Left ventricle myocardium inferior (tissue), 1 donor: ENCODE measurements around the gene VGF. TPM values are rescaled to one million over a fixed set of nuclear protein-coding genes. Genes with fewer than 3 reads are reported as not detected.
"Not testable (repeated sequence)": the region's sequence is repeated elsewhere in the genome, so short reads cannot be mapped to it uniquely, and the experiment has no call there.

Experiments used
- DNase-seq: peaks from one replicate; pipeline ENCODE4 v3.0.0-alpha.2; 2020
- H3K27ac ChIP-seq: fragments of 200-600 bp; replicated peaks from 2 replicates; pipeline ENCODE4 v1.8.0; 2021
- H3K27me3 ChIP-seq: fragments of 200-600 bp; 2 replicates; pipeline ENCODE4 v1.8.0; 2021; ENCODE audit warnings: low read depth
- H3K36me3 ChIP-seq: fragments of 200-600 bp; 2 replicates; pipeline ENCODE4 v1.8.0; 2021
- H3K4me1 ChIP-seq: fragments of 200-600 bp; 2 replicates; pipeline ENCODE4 v1.8.0; 2021
- H3K4me3 ChIP-seq: fragments of 200-600 bp; 2 replicates; pipeline ENCODE4 v1.8.0; 2021; ENCODE audit warnings: mild to moderate bottlenecking, moderate library complexity
- H3K9me3 ChIP-seq: fragments of 200-600 bp; replicated peaks from 2 replicates; pipeline ENCODE4 v1.8.0; 2021
- intact Hi-C: fragments of 100-400 bp; cut with micrococcal nuclease; formaldehyde crosslinking; loops from one replicate; pipeline ENCODE4 v1.11.0; 2022
- total RNA-seq: library from RNA; stranded (reverse); fragmentation: NEBNext Ultra II Directional; extraction: Animal tissue kit (Norgen Biotek cat#: 25700); gene quantifications from one replicate; pipeline ENCODE4 v1.2.1, GENCODE V29; 2021
- TF ChIP-seq, protein P1 (sequence below): fragments of 200-600 bp; IDR thresholded peaks from 2 replicates; pipeline ENCODE4 v1.8.0; 2021; ENCODE audit warnings: antibody characterized with exemption, mild to moderate bottlenecking, borderline replicate concordance
- donor health status: DM: no; HTN: yes; CAD: no; lungs with severe emphysema.

The VGF gene
- total RNA-seq, 1 donor from 2014 or later, result not detected

DNA sequence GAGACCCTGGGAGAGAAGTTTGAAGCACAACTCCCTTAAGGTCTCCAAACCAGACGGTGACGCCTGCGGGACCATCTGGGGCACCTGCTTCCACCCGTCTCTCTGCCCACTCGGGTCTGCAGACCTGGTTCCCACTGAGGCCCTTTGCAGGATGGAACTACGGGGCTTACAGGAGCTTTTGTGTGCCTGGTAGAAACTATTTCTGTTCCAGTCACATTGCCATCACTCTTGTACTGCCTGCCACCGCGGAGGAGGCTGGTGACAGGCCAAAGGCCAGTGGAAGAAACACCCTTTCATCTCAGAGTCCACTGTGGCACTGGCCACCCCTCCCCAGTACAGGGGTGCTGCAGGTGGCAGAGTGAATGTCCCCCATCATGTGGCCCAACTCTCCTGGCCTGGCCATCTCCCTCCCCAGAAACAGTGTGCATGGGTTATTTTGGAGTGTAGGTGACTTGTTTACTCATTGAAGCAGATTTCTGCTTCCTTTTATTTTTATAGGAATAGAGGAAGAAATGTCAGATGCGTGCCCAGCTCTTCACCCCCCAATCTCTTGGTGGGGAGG, 27.6 kb downstream of the VGF start:
- H3K4me1 ChIP-seq, result peaks cover 18% of the 10 kb centered on the region
- peak overlapping the region; percentile 60 for H3K27ac ChIP-seq
- no peak for DNase-seq
- intact Hi-C loops, result loop anchor here (5.0 kb wide), 1 partner anchor 40 kb away; no protein-coding TSS in a partner anchor
- H3K4me3 ChIP-seq, result peak overlapping the region; percentile 33
- peaks cover 11% of the 10 kb centered on the region for H3K27me3 ChIP-seq
- no peaks in the 10 kb centered on the region for H3K9me3 ChIP-seq
- TF ChIP-seq, protein P1, sequence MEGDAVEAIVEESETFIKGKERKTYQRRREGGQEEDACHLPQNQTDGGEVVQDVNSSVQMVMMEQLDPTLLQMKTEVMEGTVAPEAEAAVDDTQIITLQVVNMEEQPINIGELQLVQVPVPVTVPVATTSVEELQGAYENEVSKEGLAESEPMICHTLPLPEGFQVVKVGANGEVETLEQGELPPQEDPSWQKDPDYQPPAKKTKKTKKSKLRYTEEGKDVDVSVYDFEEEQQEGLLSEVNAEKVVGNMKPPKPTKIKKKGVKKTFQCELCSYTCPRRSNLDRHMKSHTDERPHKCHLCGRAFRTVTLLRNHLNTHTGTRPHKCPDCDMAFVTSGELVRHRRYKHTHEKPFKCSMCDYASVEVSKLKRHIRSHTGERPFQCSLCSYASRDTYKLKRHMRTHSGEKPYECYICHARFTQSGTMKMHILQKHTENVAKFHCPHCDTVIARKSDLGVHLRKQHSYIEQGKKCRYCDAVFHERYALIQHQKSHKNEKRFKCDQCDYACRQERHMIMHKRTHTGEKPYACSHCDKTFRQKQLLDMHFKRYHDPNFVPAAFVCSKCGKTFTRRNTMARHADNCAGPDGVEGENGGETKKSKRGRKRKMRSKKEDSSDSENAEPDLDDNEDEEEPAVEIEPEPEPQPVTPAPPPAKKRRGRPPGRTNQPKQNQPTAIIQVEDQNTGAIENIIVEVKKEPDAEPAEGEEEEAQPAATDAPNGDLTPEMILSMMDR, result no peak
- H3K36me3 ChIP-seq, result no peaks in the 10 kb centered on the region

DNA sequence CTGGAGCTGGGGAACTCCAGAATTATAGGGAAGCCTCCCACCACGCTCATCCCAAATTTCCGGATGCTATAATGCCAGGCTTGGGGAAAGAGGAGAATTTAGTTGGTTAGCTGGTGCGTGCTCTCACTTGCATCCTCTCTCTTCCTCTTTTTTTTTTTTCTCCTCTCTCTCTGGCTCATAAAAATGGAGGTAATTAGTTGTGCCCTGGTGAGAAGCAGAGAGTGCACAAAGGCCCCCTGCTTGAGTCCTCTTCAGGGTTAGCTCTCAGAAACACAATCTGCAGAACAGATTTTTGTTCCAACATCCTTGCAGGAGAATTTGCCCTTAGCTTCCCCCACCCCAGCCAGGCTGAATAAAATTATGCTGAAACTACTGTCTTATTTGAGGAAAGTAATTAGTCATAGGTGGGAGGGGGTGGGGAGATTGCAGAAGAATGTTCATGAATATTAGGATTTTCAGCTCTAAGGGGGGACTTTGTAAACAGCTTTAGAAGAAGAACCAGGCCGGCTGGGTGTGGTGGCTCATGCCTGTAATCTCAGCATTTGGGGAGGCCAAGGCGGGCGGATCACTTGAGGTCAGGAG, 30.9 kb downstream of the VGF start:
- H3K4me1 ChIP-seq, result peaks cover 18% of the 10 kb centered on the region
- H3K27me3 ChIP-seq, result peaks cover 5% of the 10 kb centered on the region
- H3K9me3 ChIP-seq, result no peaks in the 10 kb centered on the region
- H3K4me3 ChIP-seq, result no peak overlapping the region
- DNase-seq, result no peak
- intact Hi-C loops, result no loop called here
- TF ChIP-seq, protein P1, result no peak
- no peak overlapping the region for H3K27ac ChIP-seq
- no peaks in the 10 kb centered on the region for H3K36me3 ChIP-seq

DNA sequence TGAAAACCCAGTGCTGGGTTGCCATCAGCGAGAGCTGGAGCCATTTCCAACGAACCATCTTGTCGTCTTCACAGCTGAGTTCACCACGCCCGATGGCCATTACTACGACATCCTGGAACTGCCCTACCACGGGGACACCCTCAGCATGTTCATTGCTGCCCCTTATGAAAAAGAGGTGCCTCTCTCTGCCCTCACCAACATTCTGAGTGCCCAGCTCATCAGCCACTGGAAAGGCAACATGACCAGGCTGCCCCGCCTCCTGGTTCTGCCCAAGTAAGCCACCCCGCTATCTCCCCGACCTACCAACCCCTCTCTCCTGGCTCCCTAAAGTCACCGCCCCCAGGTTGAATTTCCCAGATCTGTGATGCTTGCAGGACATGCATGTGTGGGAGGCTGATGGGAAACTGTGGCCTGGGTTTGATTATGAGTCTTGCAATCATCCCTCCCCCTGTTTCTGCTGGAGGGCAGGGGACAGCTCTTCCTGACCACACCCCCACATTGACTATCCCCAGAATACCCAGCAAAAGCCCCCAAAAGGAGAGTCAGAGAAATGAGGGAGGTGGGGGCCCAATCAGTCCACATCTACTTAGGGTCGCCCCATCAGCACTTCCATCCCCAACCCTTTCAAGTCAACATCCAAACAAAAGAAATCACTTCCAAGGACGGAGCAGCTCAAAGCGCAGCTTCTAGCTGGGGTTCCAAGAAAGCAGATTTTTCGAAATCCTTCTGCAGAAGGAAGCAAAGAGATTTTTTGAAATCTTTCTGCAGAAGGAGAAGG, 31.6 kb downstream of the VGF start:
- intact Hi-C loops, result no loop called here
- TF ChIP-seq, protein P1, result no peak
- Histone ChIP-seq H3K36me3 (no peaks in the 10 kb centered on the region), H3K27me3 (peaks cover 5% of the 10 kb centered on the region), H3K9me3 (no peaks in the 10 kb centered on the region), H3K4me3 (no peak overlapping the region), H3K27ac (no peak overlapping the region), H3K4me1 (peaks cover 17% of the 10 kb centered on the region)
- DNase-seq, result no peak

DNA sequence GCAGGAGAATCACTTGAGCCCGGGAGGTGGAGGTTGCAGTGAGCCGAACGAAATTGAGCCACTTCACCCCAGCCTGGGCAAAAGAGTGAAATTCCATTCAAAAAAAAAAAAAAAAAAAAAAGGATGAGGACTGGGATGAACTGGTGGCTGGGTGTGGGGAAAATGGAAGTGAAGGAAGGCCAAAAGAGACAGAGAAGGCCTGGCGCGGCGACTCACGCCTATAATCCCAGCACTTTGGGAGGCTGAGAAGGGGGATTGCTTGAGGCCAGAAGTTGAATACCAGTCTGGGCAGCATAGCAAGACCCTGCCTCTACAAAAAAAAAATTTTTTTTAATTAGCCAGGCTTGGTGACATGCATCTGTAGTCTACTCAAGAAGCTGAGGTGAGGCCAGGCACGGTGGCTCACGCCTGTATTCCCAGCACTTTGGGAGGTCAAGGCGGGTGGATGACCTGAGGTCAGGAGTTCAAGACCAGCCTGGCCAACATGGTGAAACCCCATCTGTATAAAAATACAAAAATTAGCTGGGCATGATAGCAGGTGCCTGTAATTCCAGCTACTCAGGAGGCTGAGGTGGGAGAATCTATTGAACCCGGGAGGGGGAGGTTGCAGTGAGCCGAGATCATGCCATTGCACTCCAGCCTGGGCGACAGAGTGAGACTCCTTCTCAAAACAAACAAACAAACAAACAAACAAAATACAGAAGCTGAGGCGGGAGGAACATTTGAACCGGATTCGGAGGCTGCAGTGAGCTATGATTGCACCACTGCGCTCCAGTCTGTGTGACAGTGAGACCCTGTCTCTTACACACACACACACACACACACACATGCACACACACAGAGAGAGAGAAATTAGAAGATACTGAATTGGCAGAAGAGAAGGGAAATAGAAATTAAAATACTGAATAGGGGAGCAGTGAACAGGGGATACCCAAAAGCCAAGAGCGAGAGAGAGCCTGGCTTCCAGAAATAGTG, 32.5 kb downstream of the VGF start:
- H3K27ac ChIP-seq, DNase-seq, H3K4me1 ChIP-seq, H3K4me3 ChIP-seq, H3K27me3 ChIP-seq, H3K9me3 ChIP-seq, intact Hi-C loops, H3K36me3 ChIP-seq: not testable (repeated sequence)

DNA sequence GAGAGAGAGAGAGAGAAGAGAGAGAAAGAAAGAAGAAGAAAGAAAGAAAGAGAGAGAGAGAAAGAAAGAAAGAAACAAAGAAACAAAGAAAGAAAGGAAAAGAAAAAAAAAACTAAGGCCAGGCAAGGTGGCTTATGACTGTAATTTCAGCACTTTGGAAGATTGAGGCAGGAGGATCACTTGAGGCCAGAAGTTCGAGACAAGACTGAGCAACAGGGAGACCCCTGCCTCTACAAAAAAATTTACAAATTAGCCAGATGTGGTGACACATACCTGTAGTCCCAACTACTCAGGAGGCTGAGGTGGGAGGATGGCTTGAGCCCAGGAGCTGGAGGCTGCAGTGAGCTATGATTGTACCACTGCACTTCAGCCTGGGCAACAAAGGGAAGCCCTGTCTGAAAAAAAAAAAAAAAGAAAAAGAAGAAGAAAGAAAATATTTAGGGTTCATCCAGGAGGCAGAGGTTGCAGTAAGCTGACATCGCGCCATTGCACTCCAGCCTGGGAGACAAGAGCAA, 35.7 kb downstream of the VGF start:
- H3K27ac ChIP-seq, result no peak overlapping the region
- no peaks in the 10 kb centered on the region for H3K9me3 ChIP-seq
- TF ChIP-seq, protein P1, result no peak
- peaks cover 29% of the 10 kb centered on the region for H3K4me1 ChIP-seq
- no peak overlapping the region for H3K4me3 ChIP-seq
- no peaks in the 10 kb centered on the region for H3K27me3 ChIP-seq
- intact Hi-C loops, result no loop called here
- no peaks in the 10 kb centered on the region for H3K36me3 ChIP-seq
- no peak for DNase-seq
